Neural cell (in vitro differentiated cells): Measurements from ENCODE around the gene GCK. TPM values are rescaled to one million over a fixed set of nuclear protein-coding genes. Genes with fewer than 3 reads are reported as not detected.

ENCODE experiments used
- H2AFZ ChIP-seq: fragments of 200-600, 300-800 bp; sonication (generic), shearing (Covaris generic); 2 replicates; pipeline ENCODE4 v1.6.0; 2014; ENCODE audit warnings: low read depth, mild to moderate bottlenecking, antibody characterized with exemption, low read length, moderate library complexity
- H3F3A ChIP-seq: fragments of 200-600 bp; shearing (Covaris generic); 2 replicates; pipeline ENCODE4 v1.6.1; 2016; ENCODE audit warnings: mild to moderate bottlenecking, moderate library complexity, mixed read lengths, antibody characterized with exemption, low read length; ENCODE audit not compliant: insufficient read depth, poor library complexity, severe bottlenecking
- H3K27ac ChIP-seq: fragments of 200-600, 300-800 bp; sonication (generic), shearing (Covaris generic); 2 replicates; pipeline ENCODE4 v1.5.1; 2014; ENCODE audit warnings: mild to moderate bottlenecking, low read length, moderate library complexity
- H3K27me3 ChIP-seq: fragments of 300-800, 200-600 bp; sonication (generic), shearing (Covaris generic); 2 replicates; pipeline ENCODE4 v1.6.0; 2014; ENCODE audit warnings: mild to moderate bottlenecking, low read depth, low read length, moderate library complexity; ENCODE audit not compliant: insufficient read depth
- H3K36me3 ChIP-seq: fragments of 300-800, 200-600 bp; sonication (generic), shearing (Covaris generic); 2 replicates; pipeline ENCODE4 v1.5.1; 2014; ENCODE audit warnings: mild to moderate bottlenecking, antibody characterized with exemption, low read length, moderate library complexity; ENCODE audit not compliant: insufficient read depth
- H3K4me2 ChIP-seq: fragments of 300-800, 200-600 bp; sonication (generic), shearing (Covaris generic); 2 replicates; pipeline ENCODE4 v1.6.0; 2014; ENCODE audit warnings: mild to moderate bottlenecking, low read length
- H3K4me3 ChIP-seq: fragments of 300-800, 200-600 bp; sonication (generic), shearing (Covaris generic); 2 replicates; pipeline ENCODE4 v1.5.1; 2014; ENCODE audit warnings: mild to moderate bottlenecking, low read length, moderate library complexity
- H3K79me2 ChIP-seq: fragments of 200-600 bp; shearing (Covaris generic); replicated peaks from 2 replicates; pipeline ENCODE4 v1.6.0; 2014; ENCODE audit warnings: mild to moderate bottlenecking, low read length, moderate library complexity; ENCODE audit not compliant: insufficient read depth
- H3K9ac ChIP-seq: fragments of 300-800, 200-600 bp; sonication (generic), shearing (Covaris generic); 2 replicates; pipeline ENCODE4 v1.6.1; 2016; ENCODE audit warnings: mild to moderate bottlenecking, low read length, mixed read lengths
- H3K9me2 ChIP-seq: fragments of 200-600 bp; shearing (Covaris generic); 2 replicates; pipeline ENCODE4 v1.6.1; 2016; ENCODE audit warnings: mild to moderate bottlenecking, low read length, mixed read lengths; ENCODE audit not compliant: insufficient read depth
- H3K9me3 ChIP-seq: fragments of 200-600, 300-800 bp; sonication (generic), shearing (Covaris generic); 2 replicates; pipeline ENCODE4 v1.6.1; 2016; ENCODE audit warnings: mild to moderate bottlenecking, mixed run types, low read length, moderate library complexity, mixed read lengths
- H4K20me1 ChIP-seq: fragments of 200-600 bp; shearing (Covaris generic); 2 replicates; pipeline ENCODE4 v1.6.1; 2016; ENCODE audit warnings: mild to moderate bottlenecking, mixed run types; ENCODE audit not compliant: insufficient read depth
- EP300 ChIP-seq: fragments of 450-650 bp; conservative IDR thresholded peaks from 2 replicates; pipeline ENCODE4 v1.6.1; 2014; ENCODE audit warnings: antibody characterized with exemption, mild to moderate bottlenecking, moderate library complexity; ENCODE audit not compliant: poor library complexity, severe bottlenecking
- EZH2 ChIP-seq: fragments of 200-600, 300-800 bp; shearing (Covaris generic), sonication (generic); IDR thresholded peaks from 2 replicates; pipeline ENCODE4 v1.6.1; 2014; ENCODE audit warnings: antibody characterized with exemption, low read length, borderline replicate concordance, mild to moderate bottlenecking; ENCODE audit not compliant: insufficient read depth, poor library complexity, severe bottlenecking
- MXI1 ChIP-seq: fragments of 450-650 bp; conservative IDR thresholded peaks from 2 replicates; pipeline ENCODE4 v1.6.1; 2014; ENCODE audit warnings: antibody characterized with exemption, mild to moderate bottlenecking; ENCODE audit not compliant: poor library complexity, severe bottlenecking
- POLR2AphosphoS5 ChIP-seq: IDR thresholded peaks from 2 replicates; pipeline ENCODE4 v1.6.1; 2012
- RAD21 ChIP-seq: fragments of 450-650 bp; conservative IDR thresholded peaks from 2 replicates; pipeline ENCODE4 v1.6.1; 2014; ENCODE audit warnings: antibody characterized with exemption, mild to moderate bottlenecking, moderate library complexity
- SMC3 ChIP-seq: fragments of 450-650 bp; conservative IDR thresholded peaks from 2 replicates; pipeline ENCODE4 v1.6.1; 2014; ENCODE audit warnings: antibody characterized with exemption, mild to moderate bottlenecking, moderate library complexity; ENCODE audit not compliant: poor library complexity
- TAF1 ChIP-seq: IDR thresholded peaks from 2 replicates; pipeline ENCODE4 v1.6.1; 2012; ENCODE audit warnings: low read depth
- polyA plus RNA-seq: library from polyadenylated mRNA; depleted of rRNA; stranded (reverse); fragments of >200 nt; gene quantifications from 2 replicates; pipeline ENCODE4 v1.2.3, GENCODE V29; 2014
- TF ChIP-seq, protein P1 (sequence below): IDR thresholded peaks from 2 replicates; pipeline ENCODE4 v1.6.1; 2012; ENCODE audit warnings: borderline replicate concordance
- TF ChIP-seq, protein P2 (sequence below): fragments of 450-650 bp; IDR thresholded peaks from 2 replicates; pipeline ENCODE4 v1.5.1; 2014; ENCODE audit warnings: antibody characterized with exemption, mild to moderate bottlenecking, moderate library complexity; ENCODE audit not compliant: poor library complexity, severe bottlenecking

The GCK gene
- polyA plus RNA-seq, 1 donor from 2014 or later = 7.4 TPM

GRCh38 chr7:44111761-44112160 is 77.5 kb downstream of the GCK start:
- Histone ChIP-seq H4K20me1 (no peaks in the 10 kb centered on the region), H3K27ac (no peak overlapping the region), H3K9me3 (no peaks in the 10 kb centered on the region), H3F3A (no peaks in the 10 kb centered on the region), H3K9ac (no peak overlapping the region), H3K9me2 (no peaks in the 10 kb centered on the region), H3K36me3 (no peaks in the 10 kb centered on the region), H2AFZ (no peak overlapping the region), H3K4me2 (no peak overlapping the region), H3K27me3 (no peaks in the 10 kb centered on the region), H3K4me3 (no peak overlapping the region), H3K79me2 (no peaks in the 10 kb centered on the region)
- TF ChIP-seq MXI1 (no peak), EP300 (no peak), EZH2 (no peak), SMC3 (no peak), POLR2AphosphoS5 (no peak), RAD21 (no peak), TAF1 (no peak)
- TF ChIP-seq, protein P1, sequence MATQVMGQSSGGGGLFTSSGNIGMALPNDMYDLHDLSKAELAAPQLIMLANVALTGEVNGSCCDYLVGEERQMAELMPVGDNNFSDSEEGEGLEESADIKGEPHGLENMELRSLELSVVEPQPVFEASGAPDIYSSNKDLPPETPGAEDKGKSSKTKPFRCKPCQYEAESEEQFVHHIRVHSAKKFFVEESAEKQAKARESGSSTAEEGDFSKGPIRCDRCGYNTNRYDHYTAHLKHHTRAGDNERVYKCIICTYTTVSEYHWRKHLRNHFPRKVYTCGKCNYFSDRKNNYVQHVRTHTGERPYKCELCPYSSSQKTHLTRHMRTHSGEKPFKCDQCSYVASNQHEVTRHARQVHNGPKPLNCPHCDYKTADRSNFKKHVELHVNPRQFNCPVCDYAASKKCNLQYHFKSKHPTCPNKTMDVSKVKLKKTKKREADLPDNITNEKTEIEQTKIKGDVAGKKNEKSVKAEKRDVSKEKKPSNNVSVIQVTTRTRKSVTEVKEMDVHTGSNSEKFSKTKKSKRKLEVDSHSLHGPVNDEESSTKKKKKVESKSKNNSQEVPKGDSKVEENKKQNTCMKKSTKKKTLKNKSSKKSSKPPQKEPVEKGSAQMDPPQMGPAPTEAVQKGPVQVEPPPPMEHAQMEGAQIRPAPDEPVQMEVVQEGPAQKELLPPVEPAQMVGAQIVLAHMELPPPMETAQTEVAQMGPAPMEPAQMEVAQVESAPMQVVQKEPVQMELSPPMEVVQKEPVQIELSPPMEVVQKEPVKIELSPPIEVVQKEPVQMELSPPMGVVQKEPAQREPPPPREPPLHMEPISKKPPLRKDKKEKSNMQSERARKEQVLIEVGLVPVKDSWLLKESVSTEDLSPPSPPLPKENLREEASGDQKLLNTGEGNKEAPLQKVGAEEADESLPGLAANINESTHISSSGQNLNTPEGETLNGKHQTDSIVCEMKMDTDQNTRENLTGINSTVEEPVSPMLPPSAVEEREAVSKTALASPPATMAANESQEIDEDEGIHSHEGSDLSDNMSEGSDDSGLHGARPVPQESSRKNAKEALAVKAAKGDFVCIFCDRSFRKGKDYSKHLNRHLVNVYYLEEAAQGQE = no peak
- TF ChIP-seq, protein P2, sequence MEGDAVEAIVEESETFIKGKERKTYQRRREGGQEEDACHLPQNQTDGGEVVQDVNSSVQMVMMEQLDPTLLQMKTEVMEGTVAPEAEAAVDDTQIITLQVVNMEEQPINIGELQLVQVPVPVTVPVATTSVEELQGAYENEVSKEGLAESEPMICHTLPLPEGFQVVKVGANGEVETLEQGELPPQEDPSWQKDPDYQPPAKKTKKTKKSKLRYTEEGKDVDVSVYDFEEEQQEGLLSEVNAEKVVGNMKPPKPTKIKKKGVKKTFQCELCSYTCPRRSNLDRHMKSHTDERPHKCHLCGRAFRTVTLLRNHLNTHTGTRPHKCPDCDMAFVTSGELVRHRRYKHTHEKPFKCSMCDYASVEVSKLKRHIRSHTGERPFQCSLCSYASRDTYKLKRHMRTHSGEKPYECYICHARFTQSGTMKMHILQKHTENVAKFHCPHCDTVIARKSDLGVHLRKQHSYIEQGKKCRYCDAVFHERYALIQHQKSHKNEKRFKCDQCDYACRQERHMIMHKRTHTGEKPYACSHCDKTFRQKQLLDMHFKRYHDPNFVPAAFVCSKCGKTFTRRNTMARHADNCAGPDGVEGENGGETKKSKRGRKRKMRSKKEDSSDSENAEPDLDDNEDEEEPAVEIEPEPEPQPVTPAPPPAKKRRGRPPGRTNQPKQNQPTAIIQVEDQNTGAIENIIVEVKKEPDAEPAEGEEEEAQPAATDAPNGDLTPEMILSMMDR = no peak

- Histone ChIP-seq H3K9ac (no peak overlapping the region), H3K9me2 (no peaks in the 10 kb centered on the region), H3K36me3 (no peaks in the 10 kb centered on the region), H2AFZ (no peak overlapping the region), H3F3A (no peaks in the 10 kb centered on the region), H3K4me3 (no peak overlapping the region), H3K27ac (no peak overlapping the region), H3K27me3 (no peaks in the 10 kb centered on the region), H3K4me2 (no peak overlapping the region), H3K9me3 (no peaks in the 10 kb centered on the region), H4K20me1 (no peaks in the 10 kb centered on the region), H3K79me2 (no peaks in the 10 kb centered on the region)
- no peak for TF ChIP-seq EP300
- TF ChIP-seq, protein P1 = no peak
- no peak for TF ChIP-seq TAF1
- TF ChIP-seq, protein P2 = no peak
- no peak for TF ChIP-seq RAD21
- no peak for TF ChIP-seq SMC3
- TF ChIP-seq MXI1 = no peak
- no peak for TF ChIP-seq EZH2
- no peak for TF ChIP-seq POLR2AphosphoS5
Observed at GRCh38 chr7:44110719-44111635, 78.3 kb downstream of the GCK start.
